Suprapubic skin (tissue), 4 donors: ENCODE measurements around the gene TOPBP1.
"Not testable (repeated sequence)": the region's sequence is repeated elsewhere in the genome, so short reads cannot be mapped to it uniquely, and the experiment has no call there.

Experiments
- EP300 ChIP-seq: sonication (generic); formaldehyde crosslinking; IDR thresholded peaks from one replicate; pipeline ENCODE4 v1.6.1; 2017; ENCODE audit warnings: antibody characterized with exemption
- POLR2A ChIP-seq, 2 donors: fragments of 450-650 bp; IDR thresholded peaks; one replicate each; pipeline ENCODE4 v1.6.1; 2017; ENCODE audit warnings: antibody characterized with exemption in 2 of 2, mild to moderate bottlenecking in 2 of 2, moderate library complexity in 2 of 2
- POLR2AphosphoS5 ChIP-seq, 3 donors: sonication (generic); formaldehyde crosslinking; IDR thresholded peaks; one replicate each; pipeline ENCODE4 v1.6.1; 2017; ENCODE audit warnings: antibody characterized with exemption in 3 of 3
- TF ChIP-seq, protein P1 (sequence below), 2 donors: fragments of 200-600 bp in 1 of 2; fragments of 450-650 bp in 1 of 2; sonication (generic) in 1 of 2; IDR thresholded peaks; one replicate each; pipeline ENCODE4 v1.5.1; 2016 to 2019; ENCODE audit warnings: antibody characterized with exemption in 2 of 2, mild to moderate bottlenecking in 1 of 2, moderate library complexity in 1 of 2

DNA sequence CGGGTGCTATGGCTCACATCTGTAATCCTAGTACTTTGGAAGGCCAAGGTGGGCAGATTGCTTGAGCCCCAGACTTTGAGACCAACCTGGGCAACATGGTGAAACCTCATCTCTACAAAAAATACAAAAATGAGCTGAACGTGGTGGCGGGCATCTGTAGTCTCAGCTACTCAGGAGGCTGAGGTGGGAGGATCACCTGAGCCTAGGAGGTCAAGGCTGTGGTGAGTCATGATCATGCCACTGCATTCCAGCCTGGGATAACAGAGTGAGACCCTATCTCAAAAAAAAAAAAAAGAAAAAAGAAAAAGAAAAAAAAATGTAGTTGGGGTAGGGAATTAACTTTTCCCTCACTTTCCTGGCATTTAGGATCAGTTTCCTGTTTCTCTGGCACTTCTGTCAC, 3.4 kb upstream of the TOPBP1 start:
- TF ChIP-seq, protein P1, sequence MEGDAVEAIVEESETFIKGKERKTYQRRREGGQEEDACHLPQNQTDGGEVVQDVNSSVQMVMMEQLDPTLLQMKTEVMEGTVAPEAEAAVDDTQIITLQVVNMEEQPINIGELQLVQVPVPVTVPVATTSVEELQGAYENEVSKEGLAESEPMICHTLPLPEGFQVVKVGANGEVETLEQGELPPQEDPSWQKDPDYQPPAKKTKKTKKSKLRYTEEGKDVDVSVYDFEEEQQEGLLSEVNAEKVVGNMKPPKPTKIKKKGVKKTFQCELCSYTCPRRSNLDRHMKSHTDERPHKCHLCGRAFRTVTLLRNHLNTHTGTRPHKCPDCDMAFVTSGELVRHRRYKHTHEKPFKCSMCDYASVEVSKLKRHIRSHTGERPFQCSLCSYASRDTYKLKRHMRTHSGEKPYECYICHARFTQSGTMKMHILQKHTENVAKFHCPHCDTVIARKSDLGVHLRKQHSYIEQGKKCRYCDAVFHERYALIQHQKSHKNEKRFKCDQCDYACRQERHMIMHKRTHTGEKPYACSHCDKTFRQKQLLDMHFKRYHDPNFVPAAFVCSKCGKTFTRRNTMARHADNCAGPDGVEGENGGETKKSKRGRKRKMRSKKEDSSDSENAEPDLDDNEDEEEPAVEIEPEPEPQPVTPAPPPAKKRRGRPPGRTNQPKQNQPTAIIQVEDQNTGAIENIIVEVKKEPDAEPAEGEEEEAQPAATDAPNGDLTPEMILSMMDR (IDR thresholded peaks at IDR 0.05): not testable (repeated sequence)
- not testable (repeated sequence) for TF ChIP-seq POLR2A (IDR thresholded peaks at IDR 0.05); EP300; POLR2AphosphoS5 (IDR thresholded peaks at IDR 0.05)
